GM18909 (cell line): ENCODE results near the gene DOC2B.
"Not testable (repeated sequence)": the region's sequence is repeated elsewhere in the genome, so short reads cannot be mapped to it uniquely, and the experiment has no call there.

Experiments
- ATAC-seq: cut with Tn5 transposase; IDR thresholded peaks from one replicate; pipeline ENCODE4 v1.9.1; 2021; ENCODE audit warnings: mild to moderate bottlenecking; ENCODE audit not compliant: unreplicated experiment, poor library complexity

Gene DOC2B

GRCh38 chr17:181245-182049 is at the start of gene DOC2B:
DOC2B (minus strand) TSS chr17:181650; CDS start chr17:181479, 171 bp downstream.
- ATAC-seq = no peak

GRCh38 chr17:230395-230770 is 48.9 kb upstream of the DOC2B start:
- no peak for ATAC-seq

GRCh38 chr17:229709-230394 is 48.4 kb upstream of the DOC2B start:
- ATAC-seq = no peak

GRCh38 chr17:228951-229708 is 47.7 kb upstream of the DOC2B start:
- no peak for ATAC-seq

GRCh38 chr17:227946-228615 is 46.6 kb upstream of the DOC2B start:
- ATAC-seq = no peak

GRCh38 chr17:227078-227945 is 45.9 kb upstream of the DOC2B start:
- no peak for ATAC-seq

GRCh38 chr17:226108-227077 is 44.9 kb upstream of the DOC2B start:
- ATAC-seq = no peak

- ATAC-seq = no peak
Measured at GRCh38 chr17:225551-225950, 44.1 kb upstream of the DOC2B start.

GRCh38 chr17:224576-224975 is 43.1 kb upstream of the DOC2B start:
- ATAC-seq = not testable (repeated sequence)

- no peak for ATAC-seq
Measured at GRCh38 chr17:223723-224471, 42.4 kb upstream of the DOC2B start.

GRCh38 chr17:222172-222571 is 40.7 kb upstream of the DOC2B start:
- ATAC-seq = no peak

- ATAC-seq = no peak
Measured at GRCh38 chr17:219696-220095, 38.2 kb upstream of the DOC2B start.

GRCh38 chr17:218432-219110 is 37.1 kb upstream of the DOC2B start:
- no peak for ATAC-seq

GRCh38 chr17:216625-217024 is 35.2 kb upstream of the DOC2B start:
- ATAC-seq = no peak

- not testable (repeated sequence) for ATAC-seq
Measured at GRCh38 chr17:215563-216478, 34.4 kb upstream of the DOC2B start.

- no peak for ATAC-seq
Measured at GRCh38 chr17:214881-215331, 33.5 kb upstream of the DOC2B start.
